HG02763 (cell line): ENCODE measurements around the gene CACNA1C.

ENCODE experiments used
- ATAC-seq: cut with Tn5 transposase; IDR thresholded peaks from one replicate; pipeline ENCODE4 v1.9.1; 2021; ENCODE audit warnings: mild to moderate bottlenecking, moderate library complexity; ENCODE audit not compliant: unreplicated experiment

CACNA1C gene

GRCh38 chr12:2335109-2335508 lies 282.3 kb downstream of the CACNA1C start:
- ATAC-seq = no peak

GRCh38 chr12:2335513-2335912 lies 282.7 kb downstream of the CACNA1C start:
- ATAC-seq = no peak

- no peak for ATAC-seq
These were observed 283.1 kb downstream of the CACNA1C start for GRCh38 chr12:2335916-2336315.

GRCh38 chr12:2336409-2336829 lies 283.6 kb downstream of the CACNA1C start:
- peak; percentile 81 for ATAC-seq

GRCh38 chr12:2337031-2338010 lies 284.5 kb downstream of the CACNA1C start:
- no peak for ATAC-seq

- ATAC-seq = no peak
These were observed 285.6 kb downstream of the CACNA1C start for GRCh38 chr12:2338381-2338780.

- no peak for ATAC-seq
These were observed 286.2 kb downstream of the CACNA1C start for GRCh38 chr12:2338991-2339431.

GRCh38 chr12:2341051-2341751 lies 288.4 kb downstream of the CACNA1C start:
- no peak for ATAC-seq

GRCh38 chr12:2341871-2342270 lies 289.1 kb downstream of the CACNA1C start:
- no peak for ATAC-seq

GRCh38 chr12:2343681-2344080 lies 290.9 kb downstream of the CACNA1C start:
- no peak for ATAC-seq

- ATAC-seq = no peak
These were observed 291.7 kb downstream of the CACNA1C start for GRCh38 chr12:2344476-2344875.

- ATAC-seq = no peak
These were observed 292.1 kb downstream of the CACNA1C start for GRCh38 chr12:2344885-2345284.

GRCh38 chr12:2345902-2346301 lies 293.1 kb downstream of the CACNA1C start:
- no peak for ATAC-seq

- no peak for ATAC-seq
These were observed 293.6 kb downstream of the CACNA1C start for GRCh38 chr12:2346416-2346815.

- ATAC-seq = no peak
These were observed 294.5 kb downstream of the CACNA1C start for GRCh38 chr12:2347137-2347843.

GRCh38 chr12:2347844-2348481 lies 295.2 kb downstream of the CACNA1C start:
- ATAC-seq = no peak

GRCh38 chr12:2348482-2348852 lies 295.7 kb downstream of the CACNA1C start:
- ATAC-seq = no peak

GRCh38 chr12:2351161-2351560 lies 298.4 kb downstream of the CACNA1C start:
- ATAC-seq = no peak

GRCh38 chr12:2352203-2352602 lies 299.4 kb downstream of the CACNA1C start:
- no peak for ATAC-seq

- ATAC-seq = no peak
These were observed 300.5 kb downstream of the CACNA1C start for GRCh38 chr12:2353281-2353680.

GRCh38 chr12:2353691-2354090 lies 300.9 kb downstream of the CACNA1C start:
- no peak for ATAC-seq
